ENCODE results near the gene PCCA.

Gene PCCA

GRCh38 chr13:100436099-100436498, 347.2 kb downstream of the PCCA start:
- DNase-seq, result no peak

- DNase-seq, result no peak
Observed at GRCh38 chr13:100438059-100438788, 349.3 kb downstream of the PCCA start.

GRCh38 chr13:100439247-100439970, 350.5 kb downstream of the PCCA start:
- DNase-seq, result no peak

- no peak for DNase-seq
Observed at GRCh38 chr13:100440751-100441425, 352.0 kb downstream of the PCCA start.

- DNase-seq, result no peak
Observed at GRCh38 chr13:100442095-100442832, 353.4 kb downstream of the PCCA start.

GRCh38 chr13:100443278-100443997, 354.5 kb downstream of the PCCA start:
- no peak for DNase-seq

GRCh38 chr13:100443998-100444328, 355.1 kb downstream of the PCCA start:
- DNase-seq, result no peak

- no peak for DNase-seq
Observed at GRCh38 chr13:100447831-100448230, 358.9 kb downstream of the PCCA start.

GRCh38 chr13:100451923-100452322, 363.0 kb downstream of the PCCA start:
- DNase-seq, result no peak

- no peak for DNase-seq
Observed at GRCh38 chr13:100454876-100455275, 366.0 kb downstream of the PCCA start.

- no peak for DNase-seq
Observed at GRCh38 chr13:100458673-100459072, 369.8 kb downstream of the PCCA start.

- DNase-seq, result no peak
Observed at GRCh38 chr13:100459747-100460146, 370.9 kb downstream of the PCCA start.

- DNase-seq, result no peak
Observed at GRCh38 chr13:100460266-100460665, 371.4 kb downstream of the PCCA start.

GRCh38 chr13:100460791-100461190, 371.9 kb downstream of the PCCA start:
- DNase-seq, result no peak

- no peak for DNase-seq
Observed at GRCh38 chr13:100461309-100462030, 372.6 kb downstream of the PCCA start.

- no peak for DNase-seq
Observed at GRCh38 chr13:100464006-100464405, 375.1 kb downstream of the PCCA start.

GRCh38 chr13:100465558-100465957, 376.7 kb downstream of the PCCA start:
- DNase-seq, result no peak

GRCh38 chr13:100470866-100471505, 382.1 kb downstream of the PCCA start:
- DNase-seq, result no peak

- no peak for DNase-seq
Observed at GRCh38 chr13:100473087-100473486, 384.2 kb downstream of the PCCA start.

GRCh38 chr13:100473501-100474044, 384.7 kb downstream of the PCCA start:
- no peak for DNase-seq

- DNase-seq, result no peak
Observed at GRCh38 chr13:100476963-100477362, 388.1 kb downstream of the PCCA start.
